Effector memory CD4-positive, alpha-beta T cell (primary cell): ENCODE data around the gene CALML3.
"Not testable (repeated sequence)": the region's sequence is repeated elsewhere in the genome, so short reads cannot be mapped to it uniquely, and the experiment has no call there.

Experiments used
- DNase-seq, 3 donors: peaks; one replicate each; pipeline ENCODE4 v3.0.0-alpha.2; 2020
- H3K27ac ChIP-seq: 2 replicates; pipeline ENCODE4 v1.7.0; 2013; ENCODE audit warnings: mild to moderate bottlenecking, low read length, moderate library complexity; ENCODE audit not compliant: insufficient read depth, poor library complexity, severe bottlenecking
- H3K27me3 ChIP-seq: replicated peaks from 2 replicates; pipeline ENCODE4 v1.7.0; 2013; ENCODE audit warnings: mild to moderate bottlenecking, low read length; ENCODE audit not compliant: insufficient read depth, control insufficient read depth, poor library complexity, severe bottlenecking
- H3K36me3 ChIP-seq: 2 replicates; pipeline ENCODE4 v1.7.0; 2013; ENCODE audit warnings: mild to moderate bottlenecking, low read length, moderate library complexity; ENCODE audit not compliant: control insufficient read depth, insufficient read depth
- H3K4me1 ChIP-seq: 2 replicates; pipeline ENCODE4 v1.7.0; 2013; ENCODE audit warnings: low read length, mild to moderate bottlenecking; ENCODE audit not compliant: control insufficient read depth, insufficient read depth, poor library complexity, severe bottlenecking
- H3K4me3 ChIP-seq: 2 replicates; pipeline ENCODE4 v1.7.0; 2013; ENCODE audit warnings: low read length, low read depth, mild to moderate bottlenecking; ENCODE audit not compliant: insufficient read depth, poor library complexity, severe bottlenecking
- H3K9me3 ChIP-seq: 2 replicates; pipeline ENCODE4 v1.7.0; 2013; ENCODE audit warnings: mild to moderate bottlenecking, low read length, moderate library complexity; ENCODE audit not compliant: control insufficient read depth

CALML3 gene

DNA sequence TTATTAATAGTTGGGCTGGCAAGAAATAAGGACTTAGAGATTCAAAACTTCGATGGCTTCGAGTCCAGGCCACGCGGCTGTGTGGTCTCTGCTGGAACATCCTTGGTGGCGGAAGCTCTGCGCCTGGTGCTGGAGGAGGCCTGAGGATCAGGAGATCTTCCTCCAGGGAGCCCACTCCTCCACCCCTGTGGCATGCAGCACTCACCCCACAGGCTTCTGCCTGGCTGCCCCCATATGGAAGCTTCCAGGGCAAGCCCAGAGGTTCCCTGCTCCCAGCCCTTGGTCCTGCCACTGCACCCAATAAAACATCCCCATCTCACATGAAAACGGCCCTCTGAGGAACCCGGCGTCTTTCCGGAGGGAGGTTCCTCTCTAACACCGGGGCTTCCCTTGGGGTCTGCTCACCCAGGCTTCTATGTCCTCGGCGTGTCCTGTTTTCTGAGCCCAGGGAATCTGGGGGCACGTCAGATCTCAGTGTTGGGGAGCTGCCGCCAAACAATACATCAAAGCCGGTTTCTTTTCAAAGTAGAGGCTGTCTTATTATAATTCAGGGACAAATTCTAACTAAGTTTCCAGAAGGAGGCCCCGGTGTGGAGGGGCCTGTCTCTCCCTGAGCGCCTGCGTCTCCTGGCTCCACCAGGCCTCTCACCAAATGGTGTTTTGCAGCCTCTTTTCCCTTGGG, 32.4 kb downstream of the CALML3 start:
- Histone ChIP-seq H3K9me3 (no peaks in the 10 kb centered on the region), H3K4me3 (no peak overlapping the region), H3K27ac (no peak overlapping the region), H3K4me1 (peaks cover 8% of the 10 kb centered on the region), H3K27me3 (no peaks in the 10 kb centered on the region), H3K36me3 (no peaks in the 10 kb centered on the region)
- no peak for DNase-seq

DNA sequence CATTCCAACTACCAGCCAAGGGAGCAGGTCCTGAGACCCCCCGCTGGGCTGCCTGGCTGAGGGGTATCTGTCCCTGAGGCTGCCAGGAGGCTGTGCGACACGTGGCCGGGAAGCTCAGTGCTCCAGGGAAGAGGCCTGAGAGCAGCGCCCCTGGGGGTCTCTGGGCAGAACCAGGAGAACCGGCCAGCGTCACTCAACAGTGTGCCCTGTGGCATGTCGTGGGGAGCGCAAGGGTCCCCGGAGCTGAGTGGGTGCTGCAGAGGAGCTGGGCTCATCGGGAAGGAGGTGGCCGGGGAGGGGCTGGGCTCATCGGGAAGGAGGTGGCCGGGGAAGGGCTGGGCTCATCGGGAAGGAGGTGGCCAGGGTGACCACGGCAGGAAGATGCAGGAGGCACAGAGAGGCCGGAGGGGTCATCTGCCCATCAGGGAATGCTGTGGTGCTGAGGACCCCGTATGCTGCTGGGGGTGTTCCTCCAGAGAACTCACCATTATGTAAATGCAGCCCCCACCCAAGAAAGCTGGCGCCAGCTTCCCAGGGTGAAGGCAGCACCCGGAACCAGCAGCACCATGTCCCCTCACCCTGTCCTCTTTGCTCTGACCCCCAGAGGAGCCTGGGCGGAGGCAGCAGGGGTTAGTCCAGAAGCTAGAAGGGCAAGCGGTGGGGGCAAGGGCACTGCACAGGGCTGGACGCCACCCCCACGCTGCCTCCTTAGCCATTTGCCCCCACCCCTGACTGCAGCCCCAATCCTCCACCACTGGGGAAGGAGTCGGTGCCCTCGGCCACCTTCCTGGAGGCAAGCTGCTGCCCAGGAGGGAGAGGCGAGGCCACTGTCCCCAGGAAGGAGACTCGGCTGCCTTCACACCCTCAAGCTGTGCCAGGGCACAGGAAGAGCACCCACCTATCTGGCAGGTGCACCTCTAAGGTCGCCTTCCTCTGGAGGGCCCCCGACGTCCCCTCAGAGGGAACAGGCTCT, 33.3 kb downstream of the CALML3 start:
- Histone ChIP-seq H3K4me1 (peaks cover under 1% of the 10 kb centered on the region), H3K4me3 (no peak overlapping the region), H3K9me3 (no peaks in the 10 kb centered on the region), H3K27me3 (no peaks in the 10 kb centered on the region), H3K27ac (no peak overlapping the region), H3K36me3 (no peaks in the 10 kb centered on the region)
- DNase-seq, result no peak

DNA sequence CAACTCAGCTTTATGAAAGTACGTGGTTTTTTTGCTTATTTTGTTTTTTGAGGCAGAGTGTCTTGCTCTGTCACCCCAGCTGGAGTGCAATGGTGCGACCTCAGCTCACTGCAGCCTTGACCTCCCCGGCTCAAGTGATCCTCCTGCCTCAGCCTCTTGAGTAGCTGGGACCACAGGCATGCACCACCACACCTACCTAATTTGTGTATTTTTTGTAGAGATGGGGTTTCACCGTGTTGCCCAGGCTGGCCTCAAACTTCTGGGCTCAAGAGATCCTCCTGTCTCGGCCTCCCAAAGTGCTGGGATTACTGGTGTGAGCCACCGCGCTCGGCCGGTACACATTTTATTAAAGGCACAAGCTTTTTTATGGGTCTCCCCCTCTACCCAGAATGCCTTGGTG, 34.3 kb downstream of the CALML3 start:
- H3K4me1 ChIP-seq, result not testable (repeated sequence)

DNA sequence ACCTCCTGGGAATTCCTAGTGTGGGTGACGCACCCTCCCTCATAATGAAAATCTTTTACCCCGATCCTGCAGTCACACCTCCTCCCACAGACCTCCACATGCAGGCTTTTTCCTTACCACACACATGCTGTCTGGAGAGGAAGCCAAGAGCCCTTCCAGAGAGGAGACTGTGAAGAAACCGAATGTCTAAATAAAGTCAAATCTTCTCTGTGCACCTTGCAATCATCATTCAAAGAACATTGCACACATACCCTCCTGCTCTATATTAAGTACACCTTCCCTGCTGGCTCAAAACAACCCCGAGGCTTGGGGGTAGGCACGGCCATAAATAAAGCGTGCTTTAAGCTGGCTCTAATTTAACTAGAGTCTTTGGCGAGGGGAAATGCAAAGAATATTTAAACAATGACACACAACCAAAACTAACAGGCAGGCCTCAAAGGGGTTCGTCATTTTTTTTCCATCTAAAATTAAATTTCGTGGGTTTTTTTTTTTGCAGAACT, 34.9 kb downstream of the CALML3 start:
- H3K4me1 ChIP-seq, result peaks cover 9% of the 10 kb centered on the region
- no peaks in the 10 kb centered on the region for H3K9me3 ChIP-seq
- no peak for DNase-seq
- H3K36me3 ChIP-seq, result no peaks in the 10 kb centered on the region
- H3K27ac ChIP-seq, result no peak overlapping the region
- H3K4me3 ChIP-seq, result no peak overlapping the region
- H3K27me3 ChIP-seq, result no peaks in the 10 kb centered on the region

More for the DNA sequence above, 34.3 kb downstream of the CALML3 start:
- not testable (repeated sequence) for H3K9me3 ChIP-seq, H3K27ac ChIP-seq, H3K27me3 ChIP-seq, DNase-seq, H3K4me3 ChIP-seq, H3K36me3 ChIP-seq

DNA sequence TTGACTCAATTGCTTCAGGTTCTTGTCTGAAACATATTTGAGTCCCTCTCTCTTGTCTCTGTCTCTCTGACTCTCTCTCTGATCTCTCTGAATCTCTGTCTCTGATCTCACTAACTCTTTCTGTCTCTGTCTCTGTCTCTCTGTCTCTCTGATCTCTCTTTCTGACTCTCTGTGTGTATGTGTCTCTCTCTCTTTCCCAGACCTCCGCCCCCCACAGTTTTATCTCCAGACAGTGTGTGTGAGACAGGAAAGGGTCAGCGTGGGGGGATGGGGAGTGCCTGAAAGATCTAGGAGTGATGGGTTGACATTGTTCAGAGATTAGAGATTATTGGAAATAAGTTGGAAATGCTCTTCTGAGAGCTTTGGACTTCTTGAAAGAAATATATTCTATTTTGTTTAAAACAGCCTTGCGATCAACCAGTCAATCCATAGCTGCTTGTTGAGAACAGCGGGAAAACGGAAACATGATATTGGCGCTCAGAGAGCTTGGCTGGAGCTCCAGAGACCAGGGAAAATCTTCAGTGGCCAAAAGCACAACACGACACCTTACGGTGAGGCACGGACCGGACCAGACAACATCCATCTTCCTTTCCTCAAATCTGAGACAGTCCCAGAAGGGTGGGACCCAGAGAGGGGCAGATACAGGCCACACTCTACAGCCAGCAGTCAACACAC, 35.5 kb downstream of the CALML3 start:
- no peak overlapping the region for H3K4me3 ChIP-seq
- no peaks in the 10 kb centered on the region for H3K36me3 ChIP-seq
- no peak for DNase-seq
- H3K27ac ChIP-seq, result no peak overlapping the region
- no peaks in the 10 kb centered on the region for H3K9me3 ChIP-seq
- H3K4me1 ChIP-seq, result peaks cover 9% of the 10 kb centered on the region
- no peaks in the 10 kb centered on the region for H3K27me3 ChIP-seq

DNA sequence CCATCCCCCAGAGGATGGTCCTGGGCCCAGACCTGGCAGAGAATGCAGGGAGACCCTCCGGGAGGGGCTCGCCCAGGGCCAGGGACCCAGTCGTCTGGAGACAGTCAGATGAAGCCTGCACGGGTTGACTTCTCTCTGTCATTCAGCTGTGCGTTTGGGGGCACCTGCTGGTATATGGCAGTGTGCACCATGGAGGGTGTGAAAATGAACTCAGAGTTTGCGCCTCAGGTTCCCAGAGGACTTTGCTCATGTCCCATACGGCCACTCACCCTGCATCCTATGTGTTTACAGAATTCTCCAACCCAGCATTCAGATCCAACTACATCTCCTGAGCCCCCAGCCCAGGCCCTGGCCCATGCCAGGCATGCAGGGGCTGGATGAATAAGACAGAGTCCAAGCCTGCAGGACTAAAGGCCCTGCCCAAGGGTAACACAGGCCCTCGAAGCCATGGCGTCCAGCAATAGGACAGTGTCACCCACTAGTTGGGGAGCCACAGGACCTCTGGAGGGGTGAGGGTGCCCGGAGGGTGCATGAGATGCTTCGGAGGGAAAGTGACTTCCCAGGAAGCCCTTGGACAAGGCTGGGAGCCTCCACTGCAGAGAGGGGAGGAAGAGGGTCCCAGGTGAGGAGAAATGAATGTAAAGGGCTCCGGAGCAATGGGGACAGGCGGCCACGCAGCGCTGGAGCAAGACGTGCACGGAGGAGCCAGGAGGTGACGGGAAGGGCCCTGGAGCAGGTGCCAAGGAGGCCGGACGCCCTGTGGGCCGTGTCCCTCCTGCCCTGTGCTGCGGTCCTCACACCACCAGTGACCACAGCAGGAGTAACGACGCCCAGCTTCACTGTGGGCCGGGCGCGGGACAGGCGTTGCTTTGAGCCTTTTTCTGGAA, 36.3 kb downstream of the CALML3 start:
- no peaks in the 10 kb centered on the region for H3K27me3 ChIP-seq
- H3K4me1 ChIP-seq, result peaks cover 16% of the 10 kb centered on the region
- H3K27ac ChIP-seq, result no peak overlapping the region
- no peak overlapping the region for H3K4me3 ChIP-seq
- no peak for DNase-seq
- no peaks in the 10 kb centered on the region for H3K36me3 ChIP-seq
- no peaks in the 10 kb centered on the region for H3K9me3 ChIP-seq

DNA sequence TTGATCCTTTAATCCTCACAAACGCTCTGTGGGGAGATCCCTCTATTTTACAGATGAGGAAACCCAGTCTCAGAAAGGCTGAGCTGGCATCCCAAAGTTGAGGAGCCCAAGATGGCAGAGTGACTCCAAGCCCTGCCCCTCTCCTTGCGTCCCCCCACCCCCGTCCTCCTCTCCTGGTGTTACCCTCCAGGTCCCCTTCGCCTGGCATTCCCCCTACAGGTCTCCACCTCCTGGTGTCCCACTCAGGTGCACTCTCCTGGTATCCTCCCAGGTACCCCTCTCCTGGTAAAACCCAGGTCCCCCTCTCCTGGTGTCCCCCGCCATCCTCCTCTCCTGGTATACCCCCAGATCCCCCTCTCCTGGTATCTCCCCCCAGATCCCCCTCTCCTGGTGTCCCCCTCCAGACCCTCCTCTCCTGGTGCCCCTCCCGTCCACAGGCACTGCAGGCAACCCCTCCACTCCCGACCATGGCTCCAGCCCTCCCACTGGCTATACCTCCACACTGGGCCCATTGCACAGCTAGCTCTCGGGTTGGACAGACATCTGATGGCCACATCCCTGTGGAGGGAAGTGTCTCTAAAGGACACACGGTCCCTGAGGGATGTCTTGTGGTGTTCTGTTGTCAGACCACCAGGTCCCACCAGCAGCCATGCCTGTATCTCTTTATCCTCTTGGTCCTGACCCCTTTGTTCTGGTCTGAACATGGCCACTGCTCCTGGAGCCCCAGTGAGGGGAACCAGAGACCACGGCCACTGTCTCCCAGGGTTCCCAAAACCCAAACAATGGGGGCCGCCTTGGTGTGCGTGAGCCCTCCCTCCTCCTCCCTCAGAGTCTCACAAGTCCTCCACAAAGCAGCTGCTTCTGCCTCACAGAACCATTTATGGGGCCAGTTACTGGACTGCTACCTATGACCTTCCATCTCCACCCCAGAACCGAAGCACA, 37.2 kb downstream of the CALML3 start:
- no peak overlapping the region for H3K4me3 ChIP-seq
- no peak for DNase-seq

DNA sequence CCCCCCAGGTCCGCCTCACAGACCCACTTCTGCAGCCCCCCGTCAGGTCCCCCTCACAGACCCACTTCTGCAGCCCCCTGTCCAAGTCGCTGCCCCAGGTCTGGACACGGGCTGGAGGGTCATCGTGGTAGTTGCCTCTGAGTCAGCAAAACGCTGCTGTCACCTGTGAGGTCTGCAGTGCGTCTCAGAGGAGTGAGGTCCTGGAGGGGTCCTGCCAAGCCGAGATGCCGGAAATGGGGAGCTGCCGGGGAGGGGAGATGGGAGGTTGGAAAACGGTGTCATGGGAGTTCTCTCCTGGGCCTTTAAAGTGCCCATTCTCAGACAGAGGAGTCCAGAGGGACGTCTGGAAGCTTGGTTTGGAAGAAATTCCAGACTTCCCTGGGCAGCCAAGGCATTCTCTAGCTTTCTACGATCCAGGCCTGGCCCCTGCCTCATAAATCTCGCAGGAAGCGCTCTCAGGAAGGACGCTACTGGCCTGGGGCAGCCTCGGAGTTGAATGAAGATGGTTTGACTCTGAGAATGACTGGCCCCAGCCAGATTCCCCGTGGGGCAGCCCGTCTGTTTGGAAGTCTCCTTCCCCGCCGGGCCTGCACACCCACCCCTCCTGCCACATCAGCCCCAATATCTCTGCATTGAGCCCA, 38.7 kb downstream of the CALML3 start:
- no peaks in the 10 kb centered on the region for H3K27me3 ChIP-seq
- no peaks in the 10 kb centered on the region for H3K9me3 ChIP-seq
- peak overlapping the region; percentile 74 for H3K27ac ChIP-seq
- peak overlapping the region; percentile 38 for H3K4me3 ChIP-seq
- peaks cover 16% of the 10 kb centered on the region for H3K4me1 ChIP-seq
- H3K36me3 ChIP-seq, result no peaks in the 10 kb centered on the region
- no peak for DNase-seq

More for the DNA sequence above, 37.2 kb downstream of the CALML3 start:
- Histone ChIP-seq H3K4me1 (peaks cover 16% of the 10 kb centered on the region), H3K9me3 (no peaks in the 10 kb centered on the region), H3K36me3 (no peaks in the 10 kb centered on the region), H3K27ac (no peak overlapping the region), H3K27me3 (no peaks in the 10 kb centered on the region)
